GM18526 (cell line): ENCODE results near the gene PRR33.

Experiments
- POLR2A ChIP-seq: IDR thresholded peaks from 3 replicates; pipeline ENCODE4 v1.6.1; 2011; ENCODE audit not compliant: insufficient read length; ENCODE audit errors: extremely low read depth

Gene PRR33

GRCh38 chr11:1922481-1923081 lies 30.9 kb upstream of the PRR33 start:
- TF ChIP-seq POLR2A: no peak

DNA sequence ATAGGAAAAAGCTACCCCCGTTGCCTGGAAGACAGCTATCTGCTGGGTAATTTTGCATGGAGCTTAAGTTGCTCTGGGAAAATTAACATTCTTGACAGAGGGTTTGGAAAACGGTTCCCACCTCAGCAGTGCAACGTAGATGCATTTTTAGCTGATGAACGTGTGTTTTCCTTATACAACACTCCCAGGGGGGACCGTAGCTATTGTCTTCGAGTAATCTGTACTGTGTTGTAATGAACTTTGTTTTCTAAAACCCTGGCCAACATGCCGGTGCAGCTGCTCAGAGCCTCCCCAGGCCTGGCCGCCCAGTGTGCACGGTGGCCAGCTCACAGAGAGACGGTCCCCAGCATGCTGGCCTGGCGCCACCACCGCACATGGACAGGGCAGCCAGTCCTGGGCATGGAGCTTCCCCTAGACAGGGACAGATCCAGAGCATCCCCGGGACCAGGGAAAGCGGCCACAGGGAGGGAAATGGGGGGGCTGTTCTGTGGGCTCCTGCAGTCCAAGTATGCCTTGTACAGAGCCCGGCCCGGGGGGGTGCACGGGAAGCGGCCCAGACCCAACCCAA lies 30.0 kb upstream of the PRR33 start:
- no peak for TF ChIP-seq POLR2A

- no peak for TF ChIP-seq POLR2A
These were observed 29.3 kb upstream of the PRR33 start for GRCh38 chr11:1920909-1921573.

GRCh38 chr11:1920128-1920908 lies 28.6 kb upstream of the PRR33 start:
- no peak for TF ChIP-seq POLR2A

DNA sequence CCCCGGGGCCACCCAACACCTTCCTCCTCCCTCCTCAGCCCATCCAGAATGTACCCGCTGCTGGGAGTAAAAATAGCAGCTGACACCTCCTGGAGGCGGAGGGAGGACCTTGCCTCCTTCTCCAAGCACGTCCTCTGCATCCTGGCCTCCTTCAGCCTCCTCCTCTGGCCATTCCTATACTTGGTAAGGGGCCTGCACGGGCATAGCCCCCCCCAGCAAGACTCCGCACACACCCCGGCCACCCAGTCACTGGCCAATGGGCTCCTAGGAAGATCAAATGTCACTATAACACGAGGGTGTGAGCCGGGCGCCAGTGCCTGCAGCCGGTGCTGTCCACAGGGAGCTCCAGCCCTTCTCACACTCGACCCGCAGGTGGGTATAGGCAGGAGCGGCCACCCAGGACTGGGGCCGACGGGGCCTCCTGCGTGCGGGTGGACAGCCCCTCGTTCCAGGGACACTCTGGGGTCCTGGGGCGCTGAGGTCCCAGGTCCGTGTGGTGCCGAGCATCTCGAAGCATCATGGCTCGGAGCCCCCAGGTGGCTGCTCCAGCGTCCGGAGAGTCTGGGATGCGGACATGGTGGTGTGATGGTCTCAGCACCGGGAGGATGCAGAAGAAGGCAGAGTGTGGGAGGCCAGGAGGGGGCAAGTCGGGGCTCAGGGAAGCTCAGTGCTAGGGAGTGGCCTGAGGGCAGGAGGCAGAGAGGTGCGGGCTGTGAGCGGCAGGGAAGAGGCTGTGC lies 27.9 kb upstream of the PRR33 start, which contains the start of gene TNNT3:
Gene TNNT3, plus strand, starts transcription at position 313 of the 737 bp plus-strand sequence. CDS start 3,172 bp downstream, outside the sequence.
- no peak for TF ChIP-seq POLR2A

DNA sequence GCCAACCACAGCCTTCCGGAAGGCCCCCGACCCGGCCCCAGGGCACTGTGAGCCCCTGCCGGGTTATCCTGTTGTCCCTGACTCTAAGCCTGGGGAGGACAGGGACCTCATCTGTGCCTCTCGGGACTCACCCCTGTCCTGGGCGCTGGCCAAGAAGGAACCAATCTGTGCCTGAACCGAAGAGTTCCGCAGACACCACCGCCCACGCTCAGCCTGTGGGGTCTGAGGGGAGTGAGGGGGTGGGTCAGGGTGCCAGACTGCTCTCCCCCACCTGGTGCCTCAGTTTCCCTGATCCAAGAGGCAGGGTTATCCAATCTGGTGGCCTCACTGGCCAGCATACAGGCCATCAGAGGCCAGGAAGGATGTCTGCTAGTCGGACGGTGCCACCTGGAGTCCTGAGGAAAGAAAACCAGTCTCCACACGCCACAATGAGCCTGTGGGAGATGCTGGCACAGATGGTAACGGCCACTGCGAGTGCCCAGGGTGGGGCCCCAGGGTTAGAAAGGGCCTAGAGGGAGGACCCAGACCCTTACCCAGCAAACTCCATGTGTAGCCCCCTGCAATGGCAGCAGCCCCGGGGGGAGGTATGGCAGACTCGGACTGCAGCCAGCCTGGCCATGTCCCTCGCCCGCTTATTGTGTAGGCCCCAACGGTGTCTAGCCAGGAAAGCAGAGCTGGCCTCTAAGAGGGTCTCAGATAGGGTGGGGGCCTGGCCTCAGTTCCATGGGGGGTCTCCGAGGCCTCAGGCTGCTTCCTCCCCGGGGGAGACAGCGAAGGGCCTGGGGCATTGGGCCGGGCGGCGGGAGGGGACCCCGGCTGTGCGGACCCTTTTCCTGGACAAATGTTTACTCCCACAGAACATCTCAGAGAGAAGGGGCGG lies 27.0 kb upstream of the PRR33 start:
- TF ChIP-seq POLR2A: no peak

GRCh38 chr11:1917523-1918435 lies 26.1 kb upstream of the PRR33 start:
- no peak for TF ChIP-seq POLR2A

GRCh38 chr11:1916986-1917522 lies 25.4 kb upstream of the PRR33 start:
- peak; percentile 16 for TF ChIP-seq POLR2A

DNA sequence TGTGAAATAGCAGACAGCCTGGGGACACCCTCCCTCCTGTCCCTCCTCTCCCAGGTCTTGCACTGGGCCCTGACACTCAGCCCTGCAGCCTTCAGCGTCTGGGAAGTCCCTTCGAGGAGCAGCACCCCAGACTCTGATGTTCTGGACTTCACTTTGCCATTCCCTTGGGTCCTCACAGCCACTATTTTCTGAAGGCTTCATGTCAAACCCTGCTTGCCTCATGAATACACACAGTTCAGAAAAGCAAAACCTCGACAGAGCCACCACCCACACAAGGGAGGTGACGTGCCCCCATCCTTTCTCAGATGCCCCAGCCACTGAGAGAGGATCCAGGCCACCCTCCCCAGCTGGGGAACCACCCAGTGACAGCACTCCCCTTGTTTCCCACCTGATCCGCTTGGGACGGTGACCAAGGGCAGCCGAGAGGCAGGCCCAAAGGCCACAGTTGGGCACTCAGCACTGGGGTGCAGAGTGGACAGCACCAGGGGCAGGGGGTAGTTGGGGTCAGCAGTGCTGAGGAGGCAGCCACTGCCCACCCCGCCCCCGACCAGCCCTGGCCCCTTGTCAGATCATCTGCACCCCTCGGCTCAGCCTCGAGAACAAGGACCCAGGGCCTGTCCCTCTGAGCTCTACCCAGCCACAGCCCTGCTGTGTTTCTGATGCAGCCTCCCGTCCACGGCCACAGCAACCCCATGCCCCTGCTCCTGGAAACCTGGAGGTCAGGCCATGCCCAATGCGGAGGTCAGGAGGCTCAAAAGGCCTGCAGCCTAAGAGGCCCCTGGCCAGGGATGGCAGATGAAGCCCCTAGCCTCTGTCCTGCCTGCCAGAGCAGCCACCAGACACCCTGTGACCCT lies 24.7 kb upstream of the PRR33 start:
- no peak for TF ChIP-seq POLR2A

DNA sequence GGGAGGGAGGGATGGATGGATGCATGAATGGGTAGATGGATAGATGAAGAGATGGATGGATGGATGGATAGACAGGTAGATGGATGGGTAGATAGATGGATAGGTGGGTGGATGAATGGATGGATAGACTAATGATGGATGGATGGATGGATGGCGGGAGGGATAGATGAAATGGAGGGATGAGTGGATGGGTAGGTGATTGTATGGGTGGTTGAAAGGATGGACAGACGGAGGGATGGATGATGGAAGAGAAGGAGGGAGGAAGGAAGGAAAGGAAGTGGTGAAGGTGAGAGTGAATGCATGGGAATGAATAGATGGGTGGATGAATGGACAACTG lies 24.1 kb upstream of the PRR33 start:
- TF ChIP-seq POLR2A: no peak

GRCh38 chr11:1913271-1914060 lies 21.8 kb upstream of the PRR33 start:
- TF ChIP-seq POLR2A: no peak
